ENCODE data around the gene MT1G. TPM values are rescaled to one million over a fixed set of nuclear protein-coding genes. Genes with fewer than 3 reads are reported as not detected.

Gene MT1G
- total and polyA plus RNA-seq, 2 experiments from 2014 or later, result 184 to 1,014 TPM

- TF ChIP-seq, protein P1, sequence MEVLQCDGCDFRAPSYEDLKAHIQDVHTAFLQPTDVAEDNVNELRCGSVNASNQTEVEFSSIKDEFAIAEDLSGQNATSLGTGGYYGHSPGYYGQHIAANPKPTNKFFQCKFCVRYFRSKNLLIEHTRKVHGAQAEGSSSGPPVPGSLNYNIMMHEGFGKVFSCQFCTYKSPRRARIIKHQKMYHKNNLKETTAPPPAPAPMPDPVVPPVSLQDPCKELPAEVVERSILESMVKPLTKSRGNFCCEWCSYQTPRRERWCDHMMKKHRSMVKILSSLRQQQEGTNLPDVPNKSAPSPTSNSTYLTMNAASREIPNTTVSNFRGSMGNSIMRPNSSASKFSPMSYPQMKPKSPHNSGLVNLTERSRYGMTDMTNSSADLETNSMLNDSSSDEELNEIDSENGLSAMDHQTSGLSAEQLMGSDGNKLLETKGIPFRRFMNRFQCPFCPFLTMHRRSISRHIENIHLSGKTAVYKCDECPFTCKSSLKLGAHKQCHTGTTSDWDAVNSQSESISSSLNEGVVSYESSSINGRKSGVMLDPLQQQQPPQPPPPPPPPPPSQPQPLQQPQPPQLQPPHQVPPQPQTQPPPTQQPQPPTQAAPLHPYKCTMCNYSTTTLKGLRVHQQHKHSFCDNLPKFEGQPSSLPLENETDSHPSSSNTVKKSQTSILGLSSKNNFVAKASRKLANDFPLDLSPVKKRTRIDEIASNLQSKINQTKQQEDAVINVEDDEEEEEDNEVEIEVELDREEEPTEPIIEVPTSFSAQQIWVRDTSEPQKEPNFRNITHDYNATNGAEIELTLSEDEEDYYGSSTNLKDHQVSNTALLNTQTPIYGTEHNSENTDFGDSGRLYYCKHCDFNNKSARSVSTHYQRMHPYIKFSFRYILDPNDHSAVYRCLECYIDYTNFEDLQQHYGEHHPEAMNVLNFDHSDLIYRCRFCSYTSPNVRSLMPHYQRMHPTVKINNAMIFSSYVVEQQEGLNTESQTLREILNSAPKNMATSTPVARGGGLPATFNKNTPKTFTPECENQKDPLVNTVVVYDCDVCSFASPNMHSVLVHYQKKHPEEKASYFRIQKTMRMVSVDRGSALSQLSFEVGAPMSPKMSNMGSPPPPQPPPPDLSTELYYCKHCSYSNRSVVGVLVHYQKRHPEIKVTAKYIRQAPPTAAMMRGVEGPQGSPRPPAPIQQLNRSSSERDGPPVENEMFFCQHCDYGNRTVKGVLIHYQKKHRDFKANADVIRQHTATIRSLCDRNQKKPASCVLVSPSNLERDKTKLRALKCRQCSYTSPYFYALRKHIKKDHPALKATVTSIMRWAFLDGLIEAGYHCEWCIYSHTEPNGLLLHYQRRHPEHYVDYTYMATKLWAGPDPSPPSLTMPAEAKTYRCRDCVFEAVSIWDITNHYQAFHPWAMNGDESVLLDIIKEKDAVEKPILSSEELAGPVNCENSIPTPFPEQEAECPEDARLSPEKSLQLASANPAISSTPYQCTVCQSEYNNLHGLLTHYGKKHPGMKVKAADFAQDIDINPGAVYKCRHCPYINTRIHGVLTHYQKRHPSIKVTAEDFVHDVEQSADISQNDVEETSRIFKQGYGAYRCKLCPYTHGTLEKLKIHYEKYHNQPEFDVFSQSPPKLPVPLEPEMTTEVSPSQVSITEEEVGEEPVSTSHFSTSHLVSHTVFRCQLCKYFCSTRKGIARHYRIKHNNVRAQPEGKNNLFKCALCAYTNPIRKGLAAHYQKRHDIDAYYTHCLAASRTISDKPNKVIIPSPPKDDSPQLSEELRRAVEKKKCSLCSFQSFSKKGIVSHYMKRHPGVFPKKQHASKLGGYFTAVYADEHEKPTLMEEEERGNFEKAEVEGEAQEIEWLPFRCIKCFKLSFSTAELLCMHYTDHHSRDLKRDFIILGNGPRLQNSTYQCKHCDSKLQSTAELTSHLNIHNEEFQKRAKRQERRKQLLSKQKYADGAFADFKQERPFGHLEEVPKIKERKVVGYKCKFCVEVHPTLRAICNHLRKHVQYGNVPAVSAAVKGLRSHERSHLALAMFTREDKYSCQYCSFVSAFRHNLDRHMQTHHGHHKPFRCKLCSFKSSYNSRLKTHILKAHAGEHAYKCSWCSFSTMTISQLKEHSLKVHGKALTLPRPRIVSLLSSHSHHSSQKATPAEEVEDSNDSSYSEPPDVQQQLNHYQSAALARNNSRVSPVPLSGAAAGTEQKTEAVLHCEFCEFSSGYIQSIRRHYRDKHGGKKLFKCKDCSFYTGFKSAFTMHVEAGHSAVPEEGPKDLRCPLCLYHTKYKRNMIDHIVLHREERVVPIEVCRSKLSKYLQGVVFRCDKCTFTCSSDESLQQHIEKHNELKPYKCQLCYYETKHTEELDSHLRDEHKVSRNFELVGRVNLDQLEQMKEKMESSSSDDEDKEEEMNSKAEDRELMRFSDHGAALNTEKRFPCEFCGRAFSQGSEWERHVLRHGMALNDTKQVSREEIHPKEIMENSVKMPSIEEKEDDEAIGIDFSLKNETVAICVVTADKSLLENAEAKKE (CRISPR knock-in tag; IDR thresholded peaks at IDR 0.05), result no peak
- TF ChIP-seq EZH2phosphoT487 (IDR thresholded peaks at IDR 0.05; ENCODE audit: unreplicated experiment), result no peak
- no peak for TF ChIP-seq REST (IDR thresholded peaks at IDR 0.05; ENCODE audit: unreplicated experiment)
- TF ChIP-seq JUNB (IDR thresholded peaks at IDR 0.05; ENCODE audit: unreplicated experiment), result no peak
- TF ChIP-seq ZNF331 (CRISPR knock-in tag; IDR thresholded peaks at IDR 0.05; ENCODE audit: low read depth), result no peak
Observed at GRCh38 chr16:56645838-56646237, 22.0 kb downstream of the MT1G start (continued).

DNA sequence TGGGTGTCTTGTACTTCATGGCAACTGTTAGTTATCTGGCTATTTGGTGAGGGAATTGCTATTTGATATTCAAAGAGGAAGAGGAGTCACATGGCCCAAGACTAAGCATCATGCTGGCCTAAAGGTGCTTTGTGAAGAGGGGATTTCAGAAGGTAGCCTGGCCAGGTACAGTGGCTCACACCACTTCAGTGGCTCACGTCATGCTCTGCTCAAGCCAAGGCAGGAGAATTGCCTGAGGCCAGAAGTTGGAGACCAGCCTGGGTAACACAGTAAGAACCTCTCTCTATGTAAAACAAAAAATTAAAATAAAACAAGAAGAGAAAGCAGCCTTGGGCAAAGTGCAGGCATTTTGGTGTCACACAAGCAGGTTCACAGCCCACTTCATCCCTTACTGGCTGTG, 22.6 kb downstream of the MT1G start:
- DNase-seq (ENCODE audit: low spot score), result no peak
- Mint-ChIP-seq H3K27ac (no peak overlapping the region), H3K4me3 (no peak overlapping the region), H3K4me1 (peaks cover 30% of the 10 kb centered on the region), H3K36me3 (ENCODE audit: low read depth) (no peaks in the 10 kb centered on the region), H3K27me3 (ENCODE audit: insufficient read depth, low read depth, poor library complexity) (peaks cover 91% of the 10 kb centered on the region), H3K9me3 (no peaks in the 10 kb centered on the region)
- ATAC-seq, result no peak
- H3K4me2 ChIP-seq, result no peak overlapping the region
- no peaks in the 10 kb centered on the region for H3K9me2 ChIP-seq (ENCODE audit: insufficient read depth)
- H3K27ac ChIP-seq (ENCODE audit: low read depth), result no peak overlapping the region
- no peak overlapping the region for H3K4me3 ChIP-seq
- H3K79me2 ChIP-seq (replicated peaks; ENCODE audit: insufficient read depth), result no peaks in the 10 kb centered on the region
- no peaks in the 10 kb centered on the region for H4K20me1 ChIP-seq (replicated peaks; ENCODE audit: insufficient read depth)
- H2AFZ ChIP-seq, result no peak overlapping the region
- H3F3A ChIP-seq (replicated peaks; ENCODE audit: low read depth), result 0 out of 2 replicates have a peak, but pooled peaks cover 6% of the 10 kb centered on the region
- peaks cover 12% of the 10 kb centered on the region; the same call in 1 of the 2 replicates for H3K4me1 ChIP-seq (ENCODE audit: insufficient read depth)
- H3K36me3 ChIP-seq (ENCODE audit: insufficient read depth), result no peaks in the 10 kb centered on the region
- H3K27me3 ChIP-seq (ENCODE audit: insufficient read depth), result peaks cover 98% of the 10 kb centered on the region
- TF ChIP-seq ZNF114 (CRISPR knock-in tag; IDR thresholded peaks at IDR 0.05) (no peak), NANOG (IDR thresholded peaks at IDR 0.05; ENCODE audit: borderline replicate concordance) (no peak), EZH2 (IDR thresholded peaks at IDR 0.05; ENCODE audit: low read depth, unreplicated experiment) (no peak), ZNF331 (CRISPR knock-in tag; IDR thresholded peaks at IDR 0.05; ENCODE audit: low read depth) (no peak), CREB1 (CRISPR knock-in tag; IDR thresholded peaks at IDR 0.05; ENCODE audit: low read depth) (no peak), EZH2phosphoT487 (IDR thresholded peaks at IDR 0.05; ENCODE audit: unreplicated experiment) (no peak), ETS1 (IDR thresholded peaks at IDR 0.05) (no peak)
- TF ChIP-seq, protein P2, sequence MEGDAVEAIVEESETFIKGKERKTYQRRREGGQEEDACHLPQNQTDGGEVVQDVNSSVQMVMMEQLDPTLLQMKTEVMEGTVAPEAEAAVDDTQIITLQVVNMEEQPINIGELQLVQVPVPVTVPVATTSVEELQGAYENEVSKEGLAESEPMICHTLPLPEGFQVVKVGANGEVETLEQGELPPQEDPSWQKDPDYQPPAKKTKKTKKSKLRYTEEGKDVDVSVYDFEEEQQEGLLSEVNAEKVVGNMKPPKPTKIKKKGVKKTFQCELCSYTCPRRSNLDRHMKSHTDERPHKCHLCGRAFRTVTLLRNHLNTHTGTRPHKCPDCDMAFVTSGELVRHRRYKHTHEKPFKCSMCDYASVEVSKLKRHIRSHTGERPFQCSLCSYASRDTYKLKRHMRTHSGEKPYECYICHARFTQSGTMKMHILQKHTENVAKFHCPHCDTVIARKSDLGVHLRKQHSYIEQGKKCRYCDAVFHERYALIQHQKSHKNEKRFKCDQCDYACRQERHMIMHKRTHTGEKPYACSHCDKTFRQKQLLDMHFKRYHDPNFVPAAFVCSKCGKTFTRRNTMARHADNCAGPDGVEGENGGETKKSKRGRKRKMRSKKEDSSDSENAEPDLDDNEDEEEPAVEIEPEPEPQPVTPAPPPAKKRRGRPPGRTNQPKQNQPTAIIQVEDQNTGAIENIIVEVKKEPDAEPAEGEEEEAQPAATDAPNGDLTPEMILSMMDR (conservative IDR thresholded peaks at IDR 0.05; ENCODE audit: low read depth in 2 of 2), result no peak

Data from GM23338 (cell line).